K562 (cell line): Measurements from ENCODE around the gene SLC14A1. TPM values are rescaled to one million over a fixed set of nuclear protein-coding genes. Genes with fewer than 3 reads are reported as not detected.

Experiments used
- ATAC-seq: fragments of 200-7000 bp; cut with Tn5 transposase; 3 replicates; pipeline ENCODE4 v1.9.1; 2020; ENCODE audit warnings: moderate library complexity
- BruUV-seq: library from RNA; stranded (reverse); fragments of 400-500 nt; replicated peaks from 2 replicates; lab custom pipeline; 2021; lab: Mats Ljungman, UMichigan
- CTCF ChIA-PET: fragments of 300-600 bp; formaldehyde crosslinking; extraction: SDS; loops from one replicate; lab custom pipeline; 2021; ENCODE audit warnings: low intra/inter-chr PET ratio; lab: Yijun Ruan, JAX
- POLR2A ChIA-PET: fragments of 300-600, 350-650 bp; sonication (Branson Sonifier 250); formaldehyde crosslinking; extraction: SDS; loops from one replicate; lab custom pipeline; 2021; ENCODE audit warnings: antibody characterized with exemption, inconsistent platforms; lab: Yijun Ruan, JAX
- DNase-seq, 4 experiments: peaks; one replicate each; pipeline versions ENCODE4 v3.0.0 to v3.0.0-alpha.2; 2011 to 2018; ENCODE audit warnings: low spot score in 3 of 4, mixed read lengths in 3 of 4; ENCODE audit errors: extremely low read depth in 1 of 4
- FAIRE-seq: peaks from 2 replicates; lab custom pipeline; 2011; peaks lifted over from hg19 to GRCh38; lab: Jason Lieb, UNC
- H2AFZ ChIP-seq: 2 replicates; pipeline ENCODE4 v1.6.0; 2011; ENCODE audit warnings: low read depth, low read length, control low read depth, inconsistent platforms
- H3K27ac ChIP-seq: fragments of 200-600 bp; 3 replicates; pipeline ENCODE4 v1.8.0; 2011; ENCODE audit warnings: low read depth, mild to moderate bottlenecking, control low read depth, inconsistent platforms, low read length, moderate library complexity, mixed read lengths; ENCODE audit errors: extremely low read depth
- H3K27me3 ChIP-seq, 2 experiments: fragments of 300-600 bp in 1 of 2; 2 replicates in 1 of 2; 3 replicates in 1 of 2; pipeline versions ENCODE4 v1.6.0 to v1.8.0; 2011; ENCODE audit warnings: inconsistent platforms in 2 of 2, low read length in 2 of 2, mild to moderate bottlenecking in 1 of 2, mixed read lengths in 1 of 2, moderate library complexity in 1 of 2; ENCODE audit not compliant: control insufficient read depth in 2 of 2, insufficient read depth in 2 of 2
- H3K36me3 ChIP-seq: fragments of 300-600 bp; 3 replicates; pipeline ENCODE4 v1.8.0; 2011; ENCODE audit warnings: mild to moderate bottlenecking, low read length, inconsistent platforms; ENCODE audit not compliant: control insufficient read depth, insufficient read depth
- H3K4me1 ChIP-seq, 2 experiments: fragments of 200-600 bp in 1 of 2; replicated peaks in 1 of 2; 2 replicates in 1 of 2; 3 replicates in 1 of 2; pipeline versions ENCODE4 v1.5.1 to v1.8.0; 2011; ENCODE audit warnings: inconsistent platforms in 2 of 2, low read length in 2 of 2, mild to moderate bottlenecking in 1 of 2, mixed read lengths in 1 of 2, moderate library complexity in 1 of 2; ENCODE audit not compliant: control insufficient read depth in 2 of 2, insufficient read depth in 2 of 2
- H3K4me2 ChIP-seq: 2 replicates; pipeline ENCODE4 v1.6.1; 2011; ENCODE audit warnings: low read length, control low read depth, inconsistent platforms, mixed read lengths; ENCODE audit not compliant: insufficient read depth
- H3K4me3 ChIP-seq: fragments of 200-600 bp; sonication (generic), shearing (Covaris generic); 2 replicates; pipeline ENCODE4 v1.5.1; 2016; ENCODE audit warnings: control low read depth, inconsistent platforms
- H3K79me2 ChIP-seq: fragments of 200-600 bp; 3 replicates; pipeline ENCODE4 v1.8.0; 2011; ENCODE audit warnings: low read length, inconsistent platforms; ENCODE audit not compliant: control insufficient read depth, insufficient read depth
- H3K9ac ChIP-seq, 2 experiments: 2 replicates each; pipeline versions ENCODE4 v1.6.0 to v1.6.1; 2011; ENCODE audit warnings: low read depth in 2 of 2, low read length in 2 of 2, control low read depth in 1 of 2, inconsistent platforms in 1 of 2, mild to moderate bottlenecking in 1 of 2, mixed read lengths in 1 of 2; ENCODE audit not compliant: insufficient read depth in 1 of 2
- H3K9me1 ChIP-seq: one replicate; pipeline ENCODE4 v1.6.0; 2011; ENCODE audit warnings: inconsistent platforms, mild to moderate bottlenecking, low read length, moderate library complexity; ENCODE audit not compliant: control insufficient read depth, insufficient read depth
- H3K9me3 ChIP-seq: replicated peaks from 2 replicates; pipeline ENCODE4 v1.5.1; 2011; ENCODE audit warnings: low read depth, low read length, inconsistent platforms; ENCODE audit not compliant: control insufficient read depth, insufficient read depth
- H4K20me1 ChIP-seq: replicated peaks from 2 replicates; pipeline ENCODE4 v1.6.1; 2011; ENCODE audit warnings: low read length, inconsistent platforms, mixed read lengths; ENCODE audit not compliant: control insufficient read depth, insufficient read depth
- CBX5 ChIP-seq: IDR thresholded peaks from 2 replicates; pipeline ENCODE4 v1.6.1; 2014; ENCODE audit warnings: low read depth, borderline replicate concordance
- HMG20A ChIP-seq: fragments of 450-650 bp; formaldehyde crosslinking; conservative IDR thresholded peaks from 2 replicates; pipeline ENCODE4 v1.4.0; 2020; ENCODE audit warnings: mild to moderate bottlenecking, mixed read lengths
- HSF4 ChIP-seq: fragments of 250-450 bp; sonication (Bioruptor Pico); IDR thresholded peaks from 2 replicates; pipeline ENCODE4 v2.1.2; 2022; ENCODE audit warnings: mild to moderate bottlenecking, moderate library complexity, borderline replicate concordance
- KLF6 ChIP-seq: fragments of 250-450 bp; sonication (Bioruptor Pico); IDR thresholded peaks from 2 replicates; pipeline ENCODE4 v1.4.0; 2020; ENCODE audit warnings: mild to moderate bottlenecking, moderate library complexity, borderline replicate concordance
- MYNN ChIP-seq, 2 experiments: sonication (generic); formaldehyde crosslinking in 1 of 2; IDR thresholded peaks; 2 replicates each; pipeline versions ENCODE4 v1.5.0 to v1.6.1; 2016 to 2020; ENCODE audit warnings: antibody characterized with exemption in 1 of 2, missing genetic modification reagents in 1 of 2
- NELFE ChIP-seq: IDR thresholded peaks from 2 replicates; pipeline ENCODE4 v1.6.1; 2011; ENCODE audit warnings: mild to moderate bottlenecking; ENCODE audit not compliant: insufficient read depth, insufficient read length
- NFIX ChIP-seq: fragments of 250-450 bp; sonication (Bioruptor Pico); IDR thresholded peaks from 2 replicates; pipeline ENCODE4 v1.4.0; 2020; ENCODE audit warnings: low read depth, mild to moderate bottlenecking, moderate library complexity
- POLR2AphosphoS5 ChIP-seq: IDR thresholded peaks from 2 replicates; pipeline ENCODE4 v1.6.1; 2011; ENCODE audit warnings: mild to moderate bottlenecking, low read depth, low read length, moderate library complexity; ENCODE audit not compliant: control insufficient read depth, insufficient read depth
- RCOR1 ChIP-seq, 2 experiments: IDR thresholded peaks; 2 replicates each; pipeline ENCODE4 v1.6.1; 2012; ENCODE audit warnings: low read depth in 2 of 2, low read length in 2 of 2, borderline replicate concordance in 1 of 2, improper control_type of control experiment in 1 of 2
- SRSF1 ChIP-seq: fragments of 200-400 bp; formaldehyde crosslinking; IDR thresholded peaks from 2 replicates; pipeline ENCODE4 v1.6.1; 2017; ENCODE audit warnings: mild to moderate bottlenecking, low read depth, low read length, moderate library complexity
- U2AF2 ChIP-seq: fragments of 200-400 bp; formaldehyde crosslinking; optimal IDR thresholded peaks from 2 replicates; pipeline ENCODE3; 2017; ENCODE audit warnings: low read depth, mild to moderate bottlenecking, low read length
- ZNF143 ChIP-seq: sonication (generic); formaldehyde crosslinking; IDR thresholded peaks from 2 replicates; pipeline ENCODE4 v1.9.0; 2022; ENCODE audit warnings: mild to moderate bottlenecking, missing genetic modification reagents
- WGBS: fragments of 100-300 bp; shearing (Covaris generic); methylation state at CpG from one replicate; pipeline ENCODE4 v1.1.6; 2016; ENCODE audit warnings: low coverage, mixed read lengths; ENCODE audit not compliant: insufficient coverage; ENCODE audit errors: missing lambda C conversion rate; 5-methylcytosine and 5-hydroxymethylcytosine counted together
- in situ Hi-C: fragments of 300-500 bp; cut with MboI; formaldehyde crosslinking; loops from 4 replicates; pipeline ENCODE4 v1.15.0; 2018; ENCODE audit warnings: inconsistent platforms, mixed read lengths
- intact Hi-C: fragments of 100-400 bp; cut with micrococcal nuclease; formaldehyde crosslinking; loops from 2 replicates; pipeline ENCODE4 v1.14.2; 2022
- polyA plus RNA-seq, 8 experiments: library from polyadenylated mRNA; depleted of rRNA in 4 of 8; stranded (reverse) in 5 of 8; unstranded in 3 of 8; fragments of >200 nt; fragmentation: Nextera tagmentation in 2 of 8; fragmentation: Illumina TruSeq in 1 of 8; extraction: Ambion mirVana in 2 of 8; extraction: Trizol in 1 of 8; gene quantifications; 2 replicates each; pipeline versions ENCODE4 v1.2.1 to v1.2.3, GENCODE V29; 2011 to 2014; ENCODE audit warnings: inconsistent platforms in 1 of 8, missing spikeins in 1 of 8
- total RNA-seq, 7 experiments: library from RNA; depleted of rRNA in 6 of 7; stranded (reverse); fragments of >200 nt in 6 of 7; fragmentation: Illumina TruSeq in 2 of 7; extraction: Trizol in 2 of 7; gene quantifications; 2 replicates each; pipeline versions ENCODE4 v1.2.1 to v1.2.3, GENCODE V29; 2011 to 2021; ENCODE audit warnings: low replicate concordance in 1 of 7
- TF ChIP-seq, protein P1 (sequence below): sonication (generic); formaldehyde crosslinking; IDR thresholded peaks from 2 replicates; pipeline ENCODE4 v1.8.1; 2022; ENCODE audit warnings: missing genetic modification reagents

The SLC14A1 gene
- total and polyA plus RNA-seq, 9 of the 15 experiments (the other 6 are each of a cell fraction or from before 2014, with no cell fraction given) = 0.14 to 0.40 (median 0.20) TPM; not detected in 6

DNA sequence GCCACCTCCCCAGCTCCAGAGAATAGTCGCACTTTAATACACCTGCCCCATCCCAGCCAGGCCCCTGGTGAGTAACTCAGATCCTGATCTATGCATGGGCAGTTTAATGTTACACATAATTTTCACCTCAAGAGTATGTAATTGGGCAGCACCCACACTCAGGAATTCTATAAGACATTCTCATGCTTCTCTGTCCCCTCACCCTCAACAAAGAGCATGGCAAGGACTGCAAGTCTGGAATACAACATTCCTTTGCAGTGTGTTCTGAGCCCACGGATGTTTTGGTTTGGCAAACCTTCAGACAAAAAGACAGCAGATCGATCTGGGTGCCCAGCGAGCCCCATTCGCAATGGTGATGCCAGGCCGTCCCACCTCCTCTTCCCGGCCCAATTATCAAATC is 4.9 kb upstream of the SLC14A1 start:
- TF ChIP-seq KLF6 = no peak
- no peak for TF ChIP-seq HSF4 (CRISPR knock-in tag)
- TF ChIP-seq, protein P1, sequence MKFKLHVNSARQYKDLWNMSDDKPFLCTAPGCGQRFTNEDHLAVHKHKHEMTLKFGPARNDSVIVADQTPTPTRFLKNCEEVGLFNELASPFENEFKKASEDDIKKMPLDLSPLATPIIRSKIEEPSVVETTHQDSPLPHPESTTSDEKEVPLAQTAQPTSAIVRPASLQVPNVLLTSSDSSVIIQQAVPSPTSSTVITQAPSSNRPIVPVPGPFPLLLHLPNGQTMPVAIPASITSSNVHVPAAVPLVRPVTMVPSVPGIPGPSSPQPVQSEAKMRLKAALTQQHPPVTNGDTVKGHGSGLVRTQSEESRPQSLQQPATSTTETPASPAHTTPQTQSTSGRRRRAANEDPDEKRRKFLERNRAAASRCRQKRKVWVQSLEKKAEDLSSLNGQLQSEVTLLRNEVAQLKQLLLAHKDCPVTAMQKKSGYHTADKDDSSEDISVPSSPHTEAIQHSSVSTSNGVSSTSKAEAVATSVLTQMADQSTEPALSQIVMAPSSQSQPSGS = no peak
- no peak for TF ChIP-seq MYNN (IDR thresholded peaks at IDR 0.05)
- no peak for TF ChIP-seq MYNN (CRISPR knock-in tag; IDR thresholded peaks at IDR 0.05)
- no peak for TF ChIP-seq ZNF143 (CRISPR knock-in tag)
- TF ChIP-seq SRSF1 = no peak
- TF ChIP-seq RCOR1 (IDR thresholded peaks at IDR 0.05; ENCODE audit: borderline replicate concordance in 1 of 2, low read depth in 2 of 2, low read length in 2 of 2) = no peak
- TF ChIP-seq HMG20A (CRISPR knock-in tag) = no peak
- no peak for TF ChIP-seq NELFE
- no peak for TF ChIP-seq NFIX
- TF ChIP-seq POLR2AphosphoS5 = no peak
- no peak for TF ChIP-seq CBX5
- TF ChIP-seq U2AF2 = no peak
- Histone ChIP-seq H3K36me3 (no peaks in the 10 kb centered on the region), H3K27ac (no peak overlapping the region), H3K9me3 (no peaks in the 10 kb centered on the region), H3K4me3 (no peak overlapping the region), H3K9me1 (no peaks in the 10 kb centered on the region), H3K4me1 (peaks cover 0 to 8% of the 10 kb centered on the region in 2 experiments; a peak in 2 of 5 replicates), H2AFZ (no peak overlapping the region), H4K20me1 (no peaks in the 10 kb centered on the region), H3K4me2 (no peak overlapping the region), H3K79me2 (no peaks in the 10 kb centered on the region), H3K9ac (no peak overlapping the region), H3K27me3 (peaks cover 7 to 31% of the 10 kb centered on the region in 2 experiments; a peak in 4 of 5 replicates)
- in situ Hi-C loops = no loop called here
- ChIA-PET POLR2A (interaction anchor here (2.6 kb wide), 1 partner anchor 11 kb away, joined by 6 read pairs; no protein-coding TSS in a partner anchor), CTCF (no interaction called here)
- BruUV-seq = no TSS peak
- no peak for ATAC-seq
- FAIRE-seq = no peak
- no peak for DNase-seq
- intact Hi-C loops = no loop called here
- WGBS = 7% methylated on average over 7 of the region's 7 CpGs
